Subcutaneous abdominal adipose tissue (tissue), 5 donors: ENCODE measurements around the gene GLRA3.
A peak's percentile ranks its signal among the peaks of the same experiment; 100 is the strongest.

Source experiments
- H3K27ac ChIP-seq: one replicate; pipeline ENCODE4 v1.7.0; 2013; ENCODE audit warnings: low read depth, mild to moderate bottlenecking, inconsistent platforms, low read length, moderate library complexity
- H3K27me3 ChIP-seq, 5 donors: one replicate each; pipeline ENCODE4 v1.7.0; 2013; ENCODE audit warnings: low read length in 5 of 5, inconsistent platforms in 1 of 5; ENCODE audit not compliant: control insufficient read depth in 5 of 5, insufficient read depth in 4 of 5
- H3K36me3 ChIP-seq, 5 donors: one replicate each; pipeline ENCODE4 v1.7.0; 2013; ENCODE audit warnings: low read length in 5 of 5; ENCODE audit not compliant: control insufficient read depth in 5 of 5, insufficient read depth in 5 of 5
- H3K4me1 ChIP-seq, 5 donors: one replicate each; pipeline ENCODE4 v1.7.0; 2013; ENCODE audit warnings: low read length in 5 of 5, mild to moderate bottlenecking in 3 of 5, moderate library complexity in 1 of 5; ENCODE audit not compliant: control insufficient read depth in 5 of 5, insufficient read depth in 5 of 5
- H3K4me3 ChIP-seq, 5 donors: one replicate each; pipeline ENCODE4 v1.7.0; 2013; ENCODE audit warnings: low read length in 5 of 5, low read depth in 1 of 5
- H3K9ac ChIP-seq, 5 donors: one replicate each; pipeline ENCODE4 v1.7.0; 2013; ENCODE audit warnings: low read length in 5 of 5, mild to moderate bottlenecking in 4 of 5, moderate library complexity in 3 of 5
- H3K9me3 ChIP-seq, 5 donors: one replicate each; pipeline ENCODE4 v1.7.0; 2013; ENCODE audit warnings: low read length in 5 of 5; ENCODE audit not compliant: control insufficient read depth in 5 of 5
- donor health status: healthy.
- donor health status: healthy.
- donor health status: healthy.
- donor health status: healthy.
- donor health status: healthy.

Gene GLRA3

DNA sequence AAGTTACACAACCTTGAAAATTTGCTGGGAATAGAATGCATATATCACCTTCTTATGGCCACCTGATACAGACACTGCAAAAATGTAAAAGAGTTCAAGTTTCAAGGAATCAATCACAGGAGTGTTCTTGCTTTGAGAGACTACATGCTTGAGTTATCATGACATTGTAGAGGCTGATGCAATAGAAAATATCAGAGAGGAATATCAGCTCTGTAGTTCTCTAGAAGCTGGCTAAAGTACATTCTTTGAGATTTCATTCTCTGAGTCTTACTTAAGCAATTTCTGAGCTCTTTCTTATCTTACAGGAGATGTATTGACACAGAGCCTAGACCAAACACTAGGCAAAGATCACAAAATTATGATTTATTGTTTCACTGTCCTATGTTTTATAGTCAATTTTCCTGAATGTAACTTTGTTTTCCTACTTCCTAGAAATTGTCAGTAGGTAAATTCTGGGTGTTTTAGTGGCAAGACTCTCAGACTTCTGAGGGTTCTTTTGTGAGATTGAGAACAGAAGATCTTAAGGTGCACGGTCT is 154.7 kb downstream of the GLRA3 start:
- Histone ChIP-seq H3K9ac (no peak overlapping the region), H3K27ac (no peak overlapping the region), H3K36me3 (no peaks in the 10 kb centered on the region), H3K9me3 (no peaks in the 10 kb centered on the region), H3K4me3 (no peak overlapping the region), H3K27me3 (no peaks in the 10 kb centered on the region), H3K4me1 (peaks cover 0 to 4% (median 0%) of the 10 kb centered on the region in 5 donors)

DNA sequence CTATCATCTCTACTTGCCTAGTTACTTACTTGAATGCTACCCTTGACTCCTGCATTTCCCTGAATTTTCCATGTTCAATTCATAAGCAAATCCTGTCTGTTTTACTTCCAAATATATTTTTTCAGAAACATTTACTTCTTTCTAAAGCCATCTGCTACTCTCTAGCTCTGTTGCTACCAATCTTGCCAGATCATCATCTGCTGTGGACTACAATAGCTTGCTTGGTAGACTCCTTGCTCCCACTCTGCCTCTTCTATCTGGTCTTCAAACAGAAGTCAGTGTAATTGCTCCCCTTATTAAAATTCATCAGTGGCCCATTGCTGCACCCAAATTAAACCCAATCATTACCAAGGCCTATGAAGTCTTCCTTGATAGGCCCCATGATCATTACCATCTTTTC is 155.2 kb downstream of the GLRA3 start:
- Histone ChIP-seq H3K27ac (no peak overlapping the region), H3K9me3 (no peaks in the 10 kb centered on the region), H3K4me1 (peaks cover 0 to 4% (median 0%) of the 10 kb centered on the region in 5 donors), H3K9ac (peak overlapping the region in 1 of 5 donors; percentile 20), H3K4me3 (no peak overlapping the region), H3K27me3 (no peaks in the 10 kb centered on the region), H3K36me3 (no peaks in the 10 kb centered on the region)

DNA sequence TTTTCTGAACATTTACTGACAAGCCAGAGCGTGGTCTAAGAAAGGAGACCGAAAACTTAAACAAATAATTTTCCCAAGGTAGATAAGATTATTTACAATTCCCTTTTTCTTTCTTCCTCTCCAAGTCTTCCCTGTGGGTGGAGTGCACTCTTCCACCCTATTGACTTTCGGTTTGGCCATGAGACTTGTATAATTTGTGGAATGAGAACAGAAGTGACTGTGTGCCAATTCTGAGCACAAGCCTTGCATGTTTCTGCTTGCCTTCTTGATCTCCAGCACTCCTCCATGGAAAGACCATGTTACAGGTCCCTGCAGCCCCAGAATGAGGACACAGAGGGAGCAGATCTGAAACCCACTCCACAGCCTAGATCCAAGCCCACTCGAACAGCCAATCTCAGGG is 156.8 kb downstream of the GLRA3 start:
- Histone ChIP-seq H3K9me3 (no peaks in the 10 kb centered on the region), H3K4me1 (peaks cover 0 to 4% (median 0%) of the 10 kb centered on the region in 5 donors), H3K9ac (no peak overlapping the region), H3K27ac (no peak overlapping the region), H3K4me3 (no peak overlapping the region), H3K27me3 (no peaks in the 10 kb centered on the region), H3K36me3 (no peaks in the 10 kb centered on the region)

DNA sequence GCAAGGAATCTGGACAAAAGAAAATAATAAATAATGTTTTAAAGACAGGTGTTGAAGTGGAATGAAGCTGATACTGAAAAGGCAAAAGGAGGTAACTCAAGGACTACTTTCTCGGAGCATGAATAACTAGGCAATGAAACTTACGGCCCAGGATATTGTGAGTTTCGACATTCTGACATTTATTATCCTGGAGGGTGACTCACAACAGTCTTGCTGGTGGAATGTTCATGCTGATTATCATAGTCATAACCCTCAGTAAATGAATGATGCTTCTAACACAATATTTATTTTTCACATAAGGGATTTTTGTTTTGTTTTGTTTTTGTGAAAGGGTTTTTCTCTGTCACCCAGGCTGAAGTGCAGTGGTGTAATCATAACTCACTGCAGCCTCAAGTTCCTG is 159.8 kb downstream of the GLRA3 start:
- Histone ChIP-seq H3K4me1 (peaks cover 0 to 4% (median 0%) of the 10 kb centered on the region in 5 donors), H3K9me3 (no peaks in the 10 kb centered on the region), H3K4me3 (no peak overlapping the region), H3K36me3 (no peaks in the 10 kb centered on the region), H3K27me3 (no peaks in the 10 kb centered on the region), H3K27ac (no peak overlapping the region), H3K9ac (no peak overlapping the region)

DNA sequence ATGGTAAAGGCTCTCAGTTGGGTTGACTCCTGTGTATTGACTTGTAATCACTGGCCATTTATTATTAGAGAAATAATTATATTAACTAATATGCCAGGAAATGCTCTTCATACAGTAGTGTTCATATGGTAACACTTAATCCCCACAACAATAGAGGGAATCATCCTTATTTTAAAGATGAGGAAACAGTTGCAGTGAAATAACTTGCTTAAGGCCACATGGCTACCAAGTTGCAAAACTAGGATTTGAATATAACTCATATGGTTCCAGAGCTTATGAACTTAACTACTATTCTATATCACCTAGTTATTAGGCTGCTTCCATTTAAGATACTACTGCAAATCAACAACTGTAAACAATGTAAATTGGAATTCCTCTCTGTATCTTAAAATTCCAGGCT is 163.2 kb downstream of the GLRA3 start:
- no peak overlapping the region for H3K9ac ChIP-seq
- H3K27me3 ChIP-seq = no peaks in the 10 kb centered on the region
- H3K4me1 ChIP-seq = no peaks in the 10 kb centered on the region
- H3K4me3 ChIP-seq = no peak overlapping the region
- no peaks in the 10 kb centered on the region for H3K9me3 ChIP-seq
- no peaks in the 10 kb centered on the region for H3K36me3 ChIP-seq
- H3K27ac ChIP-seq = no peak overlapping the region

DNA sequence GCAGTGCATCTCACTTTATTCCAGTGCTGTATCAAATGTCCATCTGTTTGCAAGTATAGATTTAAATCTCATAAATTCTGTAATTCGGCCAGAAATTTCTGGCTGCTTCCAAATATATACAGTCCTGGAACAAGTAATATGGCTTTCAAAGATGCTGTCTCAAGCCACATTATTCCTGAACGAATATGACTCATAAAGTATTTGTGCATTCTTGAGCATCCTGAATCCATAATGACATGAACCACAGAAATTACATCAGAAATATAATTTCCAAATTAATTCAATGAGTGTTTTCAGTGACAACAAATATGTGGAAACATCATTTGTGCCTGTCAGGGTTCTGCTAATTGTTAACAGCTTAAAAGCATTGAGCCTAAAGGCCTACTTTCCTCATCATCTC is 165.8 kb downstream of the GLRA3 start:
- no peak overlapping the region for H3K9ac ChIP-seq
- no peaks in the 10 kb centered on the region for H3K4me1 ChIP-seq
- no peaks in the 10 kb centered on the region for H3K9me3 ChIP-seq
- H3K4me3 ChIP-seq = no peak overlapping the region
- no peaks in the 10 kb centered on the region for H3K27me3 ChIP-seq
- no peaks in the 10 kb centered on the region for H3K36me3 ChIP-seq
- no peak overlapping the region for H3K27ac ChIP-seq

DNA sequence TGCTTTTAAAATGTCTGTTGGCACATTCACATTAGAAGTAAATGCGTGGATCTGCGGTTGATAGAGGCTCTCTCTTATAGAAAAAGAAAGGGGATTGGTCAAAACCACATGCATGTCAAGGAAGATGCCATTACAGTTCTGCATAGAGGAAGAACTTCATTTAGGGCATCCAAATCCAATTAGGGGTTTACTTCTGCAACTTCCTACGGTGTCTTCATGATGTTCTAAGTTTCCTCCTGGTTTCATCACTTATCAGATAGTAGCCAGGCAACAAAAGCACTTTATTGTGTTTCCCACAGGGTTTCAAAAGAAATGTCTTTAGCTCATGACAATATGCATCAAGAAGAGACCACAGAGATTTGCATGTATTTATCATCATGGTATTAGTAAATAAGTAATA is 170.8 kb downstream of the GLRA3 start:
- Histone ChIP-seq H3K9me3 (no peaks in the 10 kb centered on the region), H3K4me1 (no peaks in the 10 kb centered on the region), H3K27me3 (no peaks in the 10 kb centered on the region), H3K36me3 (no peaks in the 10 kb centered on the region), H3K27ac (no peak overlapping the region), H3K9ac (no peak overlapping the region), H3K4me3 (no peak overlapping the region)

DNA sequence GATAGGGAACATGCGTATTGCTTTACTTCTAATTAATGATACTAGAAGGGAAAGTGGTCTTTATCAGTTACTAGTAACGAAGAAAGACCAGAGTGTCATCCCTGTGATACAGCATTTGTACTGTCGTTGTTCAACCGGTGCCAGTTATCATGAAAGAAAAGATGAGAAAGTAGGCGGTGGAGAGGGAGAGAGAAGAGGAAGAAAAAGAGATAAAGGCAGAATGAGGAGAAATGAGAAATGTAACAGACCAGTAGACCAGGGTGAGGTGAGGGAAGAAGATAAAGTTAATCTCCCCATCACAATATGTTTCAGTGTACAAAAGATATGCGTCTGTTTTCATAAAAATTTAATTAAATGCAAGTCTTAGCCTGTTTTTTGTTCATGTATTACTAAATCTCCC is 171.6 kb downstream of the GLRA3 start:
- Histone ChIP-seq H3K36me3 (no peaks in the 10 kb centered on the region), H3K9me3 (no peaks in the 10 kb centered on the region), H3K9ac (no peak overlapping the region), H3K27me3 (no peaks in the 10 kb centered on the region), H3K4me1 (no peaks in the 10 kb centered on the region), H3K27ac (no peak overlapping the region), H3K4me3 (no peak overlapping the region)

DNA sequence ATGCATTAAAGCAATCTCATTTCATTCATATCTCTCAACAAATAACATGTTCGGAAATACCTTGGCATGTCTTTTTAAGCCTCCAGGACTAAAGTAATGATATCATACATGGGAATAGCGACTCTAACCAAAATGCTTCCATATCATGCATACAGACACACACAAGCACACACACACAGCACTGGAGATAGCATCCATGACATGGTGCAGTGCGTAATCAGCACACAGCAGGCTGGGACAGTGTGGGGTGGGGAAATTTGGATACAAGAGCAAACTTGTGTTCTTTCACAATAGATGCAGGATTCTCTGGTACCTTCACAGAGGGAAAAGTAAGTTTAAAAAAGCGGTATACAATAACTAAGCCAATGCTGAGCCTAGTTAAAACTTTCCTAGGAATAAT is 174.4 kb downstream of the GLRA3 start:
- H3K36me3 ChIP-seq = no peaks in the 10 kb centered on the region
- no peak overlapping the region for H3K27ac ChIP-seq
- H3K27me3 ChIP-seq = no peaks in the 10 kb centered on the region
- no peak overlapping the region for H3K4me3 ChIP-seq
- H3K9me3 ChIP-seq = no peaks in the 10 kb centered on the region
- no peak overlapping the region for H3K9ac ChIP-seq
- no peaks in the 10 kb centered on the region for H3K4me1 ChIP-seq

DNA sequence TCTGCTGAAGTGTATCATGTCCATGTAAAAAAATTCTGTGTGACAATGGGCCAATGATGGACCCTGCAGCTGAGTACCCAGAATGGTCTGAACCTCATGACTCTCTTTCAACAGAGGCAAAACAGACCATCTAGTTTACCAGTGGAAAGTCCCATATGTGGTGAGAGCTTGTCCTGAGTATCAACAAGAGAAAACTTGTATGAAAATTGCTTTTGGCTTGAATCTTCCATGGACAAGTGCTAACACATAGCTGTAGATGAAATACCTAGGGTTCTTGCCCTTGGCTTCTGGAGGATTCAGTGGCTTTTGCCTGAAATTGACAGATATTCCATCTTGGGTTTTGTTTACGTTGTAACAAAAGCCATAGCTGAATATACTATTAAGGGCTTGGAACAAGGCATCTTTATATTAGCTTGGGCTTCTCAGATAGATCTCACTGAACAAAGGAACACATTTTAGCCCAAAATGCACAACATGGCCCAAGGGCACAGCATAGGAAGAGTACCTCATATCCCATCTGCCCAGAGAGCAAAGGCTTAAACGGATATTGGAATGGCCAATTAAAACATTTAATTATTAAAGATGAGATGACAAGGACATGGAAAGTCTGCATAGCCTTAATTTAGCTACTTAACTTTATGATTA is 178.2 kb downstream of the GLRA3 start:
- Histone ChIP-seq H3K27ac (no peak overlapping the region), H3K9ac (no peak overlapping the region), H3K9me3 (no peaks in the 10 kb centered on the region), H3K27me3 (no peaks in the 10 kb centered on the region), H3K4me1 (no peaks in the 10 kb centered on the region), H3K36me3 (no peaks in the 10 kb centered on the region), H3K4me3 (no peak overlapping the region)
